ENCODE data around the gene MYLIP. TPM values are rescaled to one million over a fixed set of nuclear protein-coding genes. Genes with fewer than 3 reads are reported as not detected.

MYLIP gene
- total RNA-seq, 1 experiment from 2014 or later = 27.0 TPM

DNA sequence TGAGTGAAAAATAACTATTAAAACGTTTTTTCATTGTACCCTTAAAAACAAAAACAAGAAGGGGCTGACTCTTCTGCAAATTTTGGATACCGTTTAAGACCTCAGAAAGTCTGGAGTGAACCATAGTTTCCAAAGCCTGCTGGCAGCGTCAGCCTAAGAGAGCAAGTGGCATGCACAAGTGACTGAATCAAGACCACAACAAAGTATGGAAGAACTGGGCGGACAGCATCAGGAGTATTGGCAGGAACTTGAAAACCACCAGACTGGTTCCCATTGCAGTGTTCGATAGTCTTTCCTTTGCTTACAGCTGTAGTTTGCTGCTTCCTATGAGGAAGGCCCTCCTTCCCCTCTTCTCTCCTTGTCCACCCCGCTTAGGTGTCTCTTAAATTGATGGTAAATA is 33.7 kb upstream of the MYLIP start:
- Histone ChIP-seq H4K5ac (ENCODE audit: insufficient read length, low read depth, low read length) (no peak overlapping the region), H3K23ac (ENCODE audit: insufficient read length, low read depth, low read length) (no peak overlapping the region), H3K14ac (ENCODE audit: insufficient read depth, low read length) (no peak overlapping the region), H2BK120ac (ENCODE audit: low read depth, low read length, poor library complexity, severe bottlenecking) (no peak overlapping the region), H2BK20ac (ENCODE audit: low read depth, low read length, poor library complexity, severe bottlenecking) (no peak overlapping the region), H3K79me1 (ENCODE audit: insufficient read depth, low read depth, low read length, poor library complexity, severe bottlenecking) (no peaks in the 10 kb centered on the region), H4K91ac (ENCODE audit: insufficient read length, low read depth, low read length) (no peak overlapping the region), H3K18ac (ENCODE audit: insufficient read length, low read depth, low read length) (no peak overlapping the region), H3T11ph (ENCODE audit: low read length) (no peak overlapping the region), H3K27me3 (ENCODE audit: insufficient read depth, low read length) (no peaks in the 10 kb centered on the region), H2BK15ac (ENCODE audit: low read depth, low read length) (no peak overlapping the region), H3K56ac (ENCODE audit: insufficient read length, low read depth, low read length) (no peak overlapping the region), H4K20me1 (ENCODE audit: control insufficient read depth, insufficient read depth, insufficient read length) (no peaks in the 10 kb centered on the region), H2BK12ac (ENCODE audit: insufficient read length, low read depth, low read length) (no peak overlapping the region), H3K4me1 (ENCODE audit: insufficient read depth, low read length) (no peaks in the 10 kb centered on the region), H2AK5ac (ENCODE audit: insufficient read length, low read length) (no peak overlapping the region), H3K27ac (ENCODE audit: insufficient read length, low read depth, low read length) (no peak overlapping the region), H3K9me3 (ENCODE audit: control insufficient read depth, low read depth, low read length) (no peaks in the 10 kb centered on the region), H2AFZ (ENCODE audit: low read length) (no peak overlapping the region), H3K4ac (ENCODE audit: low read depth, low read length) (no peak overlapping the region), H3K79me2 (ENCODE audit: insufficient read depth, low read length) (no peaks in the 10 kb centered on the region), H3K23me2 (ENCODE audit: insufficient read length, low read depth, low read length, poor library complexity, severe bottlenecking) (no peaks in the 10 kb centered on the region), H3K9ac (ENCODE audit: extremely low read depth, insufficient read length, low read length) (no peak overlapping the region), H4K8ac (replicated peaks; ENCODE audit: insufficient read length, low read depth, low read length) (no peak overlapping the region), H3K4me2 (ENCODE audit: insufficient read depth, insufficient read length, low read length) (no peak overlapping the region), H2BK5ac (ENCODE audit: insufficient read length, low read length) (no peak overlapping the region)
- Mint-ChIP-seq H3K4me1 (no peaks in the 10 kb centered on the region), H3K9me3 (peaks cover 1 to 7% of the 10 kb centered on the region in 2 experiments; a peak in 3 of 5 replicates), H3K4me3 (no peak overlapping the region), H3K27me3 (ENCODE audit: low read depth) (no peaks in the 10 kb centered on the region), H3K36me3 (ENCODE audit: insufficient read depth in 1 of 3, low read depth in 3 of 3) (peaks cover 0 to 5% (median 0%) of the 10 kb centered on the region in 3 experiments; a peak in 3 of 7 replicates), H3K27ac (no peak overlapping the region)
- TF ChIP-seq, protein P1, sequence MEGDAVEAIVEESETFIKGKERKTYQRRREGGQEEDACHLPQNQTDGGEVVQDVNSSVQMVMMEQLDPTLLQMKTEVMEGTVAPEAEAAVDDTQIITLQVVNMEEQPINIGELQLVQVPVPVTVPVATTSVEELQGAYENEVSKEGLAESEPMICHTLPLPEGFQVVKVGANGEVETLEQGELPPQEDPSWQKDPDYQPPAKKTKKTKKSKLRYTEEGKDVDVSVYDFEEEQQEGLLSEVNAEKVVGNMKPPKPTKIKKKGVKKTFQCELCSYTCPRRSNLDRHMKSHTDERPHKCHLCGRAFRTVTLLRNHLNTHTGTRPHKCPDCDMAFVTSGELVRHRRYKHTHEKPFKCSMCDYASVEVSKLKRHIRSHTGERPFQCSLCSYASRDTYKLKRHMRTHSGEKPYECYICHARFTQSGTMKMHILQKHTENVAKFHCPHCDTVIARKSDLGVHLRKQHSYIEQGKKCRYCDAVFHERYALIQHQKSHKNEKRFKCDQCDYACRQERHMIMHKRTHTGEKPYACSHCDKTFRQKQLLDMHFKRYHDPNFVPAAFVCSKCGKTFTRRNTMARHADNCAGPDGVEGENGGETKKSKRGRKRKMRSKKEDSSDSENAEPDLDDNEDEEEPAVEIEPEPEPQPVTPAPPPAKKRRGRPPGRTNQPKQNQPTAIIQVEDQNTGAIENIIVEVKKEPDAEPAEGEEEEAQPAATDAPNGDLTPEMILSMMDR (conservative IDR thresholded peaks at IDR 0.05) = no peak
- DNase-seq = no peak
- no CpG with 5 or more reads among the region's 6 CpGs for WGBS (ENCODE audit: extremely low coverage, insufficient read length, low lambda C conversion rate)
